Kidney (tissue), 14 donors: Measurements from ENCODE around the gene PSIP1. TPM values are rescaled to one million over a fixed set of nuclear protein-coding genes. Genes with fewer than 3 reads are reported as not detected.
"Not testable (repeated sequence)": the region's sequence is repeated elsewhere in the genome, so short reads cannot be mapped to it uniquely, and the experiment has no call there.

Experiments used
- DNase-seq, 5 donors: peaks; one replicate each; pipeline ENCODE4 v3.0.0-alpha.2; 2013 to 2020
- FAIRE-seq: peaks from 2 replicates; lab custom pipeline; 2012; peaks lifted over from hg19 to GRCh38; lab: Jason Lieb, UNC
- H3K27ac ChIP-seq, 2 donors: one replicate each; pipeline ENCODE4 v1.7.0; 2013; ENCODE audit warnings: low read depth in 2 of 2, low read length in 2 of 2, inconsistent platforms in 1 of 2
- H3K27me3 ChIP-seq: one replicate; pipeline ENCODE4 v1.7.1; 2013; ENCODE audit warnings: low read length, inconsistent platforms; ENCODE audit not compliant: control insufficient read depth, insufficient read depth
- H3K36me3 ChIP-seq, 3 donors: one replicate each; pipeline versions ENCODE4 v1.7.0 to v1.7.1; 2013; ENCODE audit warnings: low read length in 3 of 3, control low read depth in 1 of 3, inconsistent platforms in 1 of 3; ENCODE audit not compliant: insufficient read depth in 3 of 3, control insufficient read depth in 2 of 3
- H3K4me1 ChIP-seq, 3 donors: one replicate each; pipeline versions ENCODE4 v1.7.0 to v1.7.1; 2013; ENCODE audit warnings: low read length in 3 of 3, inconsistent platforms in 1 of 3, low read depth in 1 of 3; ENCODE audit not compliant: control insufficient read depth in 2 of 3, insufficient read depth in 2 of 3
- H3K4me3 ChIP-seq, 3 donors: one replicate each; pipeline versions ENCODE4 v1.7.0 to v1.8.1; 2013; ENCODE audit warnings: low read length in 3 of 3, control low read depth in 1 of 3, inconsistent platforms in 1 of 3
- H3K9ac ChIP-seq, 3 donors: one replicate each; pipeline versions ENCODE4 v1.7.0 to v1.7.1; 2013; ENCODE audit warnings: low read length in 3 of 3, control low read depth in 1 of 3, inconsistent platforms in 1 of 3
- H3K9me3 ChIP-seq, 3 donors: one replicate each; pipeline versions ENCODE4 v1.7.0 to v1.7.1; 2013; ENCODE audit warnings: low read length in 3 of 3, control low read depth in 1 of 3, inconsistent platforms in 1 of 3; ENCODE audit not compliant: control insufficient read depth in 2 of 3, insufficient read depth in 1 of 3
- CTCF ChIP-seq: IDR thresholded peaks from 3 replicates; pipeline ENCODE4 v1.5.1; 2012; ENCODE audit warnings: mild to moderate bottlenecking, moderate library complexity, borderline replicate concordance; ENCODE audit not compliant: insufficient read depth; ENCODE audit errors: extremely low read depth
- intact Hi-C: fragments of 100-400 bp; cut with DNase I; formaldehyde crosslinking; loops from one replicate; pipeline ENCODE4 v1.11.1; 2022
- polyA plus RNA-seq: library from polyadenylated mRNA; stranded (reverse); fragments of 350-450 nt; fragmentation: Illumina TruSeq; extraction: RNeasy Lipid Tissue Mini Kit (QIAGEN cat#74804); gene quantifications from one replicate; pipeline ENCODE4 v1.2.3, GENCODE V29; 2014; ENCODE audit warnings: low read depth, low replicate concordance; ENCODE audit not compliant: insufficient read depth
- total RNA-seq: library from RNA; stranded (reverse); fragmentation: NEBNext Ultra II Directional; extraction: Animal tissue kit (Norgen Biotek cat#: 25700); gene quantifications from one replicate; pipeline ENCODE4 v1.2.1, GENCODE V29; 2021
- donor health status: control.
- donor health status: control.
- donor health status: control.
- donor health status: control.
- donor health status: control.
- donor health status: DM: yes; HTN: yes; CAD: no.
- donor health status: Normal renal cell carcinoma (clear cell type).

Gene PSIP1
- total and polyA plus RNA-seq, 2 donors from 2014 or later = 31.1 to 43.9 TPM

GRCh38 chr9:15529566-15530324 lies 19.0 kb upstream of the PSIP1 start:
- no peak for DNase-seq
- H3K4me1 ChIP-seq = no peaks in the 10 kb centered on the region
- FAIRE-seq = no peak
- H3K4me3 ChIP-seq = no peak overlapping the region
- H3K9ac ChIP-seq = no peak overlapping the region
- no peaks in the 10 kb centered on the region for H3K36me3 ChIP-seq
- intact Hi-C loops = no loop called here
- H3K27me3 ChIP-seq = no peaks in the 10 kb centered on the region
- no peaks in the 10 kb centered on the region for H3K9me3 ChIP-seq
- TF ChIP-seq CTCF = no peak
- H3K27ac ChIP-seq = no peak overlapping the region

GRCh38 chr9:15527035-15527434 lies 16.3 kb upstream of the PSIP1 start:
- H3K9me3 ChIP-seq, H3K36me3 ChIP-seq, H3K27me3 ChIP-seq, intact Hi-C loops, H3K27ac ChIP-seq, H3K4me1 ChIP-seq, H3K9ac ChIP-seq, H3K4me3 ChIP-seq, DNase-seq, FAIRE-seq: not testable (repeated sequence)

GRCh38 chr9:15525958-15526357 lies 15.2 kb upstream of the PSIP1 start:
- H3K9me3 ChIP-seq = no peaks in the 10 kb centered on the region
- no peaks in the 10 kb centered on the region for H3K4me1 ChIP-seq
- no peak for DNase-seq
- no peaks in the 10 kb centered on the region for H3K36me3 ChIP-seq
- no peak overlapping the region for H3K27ac ChIP-seq
- intact Hi-C loops = no loop called here
- no peak for TF ChIP-seq CTCF
- peak; percentile 32 for FAIRE-seq
- no peak overlapping the region for H3K9ac ChIP-seq
- no peak overlapping the region for H3K4me3 ChIP-seq
- H3K27me3 ChIP-seq = no peaks in the 10 kb centered on the region

- no peak overlapping the region for H3K9ac ChIP-seq
- FAIRE-seq (no peak), DNase-seq (no peak)
- no peaks in the 10 kb centered on the region for H3K36me3 ChIP-seq
- H3K9me3 ChIP-seq = no peaks in the 10 kb centered on the region
- intact Hi-C loops = no loop called here
- H3K4me1 ChIP-seq = no peaks in the 10 kb centered on the region
- no peak overlapping the region for H3K27ac ChIP-seq
- H3K4me3 ChIP-seq = no peak overlapping the region
- H3K27me3 ChIP-seq = no peaks in the 10 kb centered on the region
- no peak for TF ChIP-seq CTCF
Measured at GRCh38 chr9:15524845-15525455, 14.2 kb upstream of the PSIP1 start.
